WTC11 (cell line): ENCODE data around the gene KLHDC9. TPM values are rescaled to one million over a fixed set of nuclear protein-coding genes. Genes with fewer than 3 reads are reported as not detected.

Experiments used
- ATAC-seq: fragments of 200-7000 bp; cut with Tn5 transposase; 2 replicates; pipeline ENCODE4 v1.10.0; 2021; ENCODE audit warnings: mild to moderate bottlenecking, moderate library complexity
- CTCF ChIA-PET: fragments of 300-600 bp; sonication (Branson Sonifier 250); formaldehyde crosslinking; loops from one replicate; lab custom pipeline; 2021; ENCODE audit warnings: antibody characterized with exemption; lab: Charles Lee
- POLR2A ChIA-PET: fragments of 350-600 bp; sonication (Branson Sonifier 250); formaldehyde crosslinking; loops from one replicate; lab custom pipeline; 2021; ENCODE audit warnings: antibody characterized with exemption; lab: Charles Lee
- DNase-seq: peaks from one replicate; pipeline ENCODE4 v3.0.0; 2021; ENCODE audit warnings: low spot score
- H3K27ac Mint-ChIP-seq: 2 replicates; pipeline ENCODE4 v1.8.0; 2021; ENCODE audit warnings: mixed read lengths
- H3K27me3 Mint-ChIP-seq: 2 replicates; pipeline ENCODE4 v1.8.0; 2021; ENCODE audit warnings: low read depth, mild to moderate bottlenecking, moderate library complexity, mixed read lengths
- H3K36me3 Mint-ChIP-seq: 2 replicates; pipeline ENCODE4 v1.8.0; 2021; ENCODE audit warnings: mixed read lengths
- H3K4me1 Mint-ChIP-seq: 2 replicates; pipeline ENCODE4 v1.8.0; 2022; ENCODE audit warnings: mixed read lengths
- H3K4me3 Mint-ChIP-seq: 2 replicates; pipeline ENCODE4 v1.8.0; 2021; ENCODE audit warnings: mild to moderate bottlenecking, moderate library complexity, mixed read lengths
- H3K9me3 Mint-ChIP-seq: 2 replicates; pipeline ENCODE4 v1.8.0; 2021; ENCODE audit warnings: mixed read lengths
- ATF1 ChIP-seq: sonication (generic); formaldehyde crosslinking; IDR thresholded peaks from 2 replicates; pipeline ENCODE4 v1.8.1; 2023; ENCODE audit warnings: mild to moderate bottlenecking, moderate library complexity, missing genetic modification reagents
- CDX4 ChIP-seq: fragments of 250-450 bp; sonication (Bioruptor Pico); IDR thresholded peaks from 2 replicates; pipeline ENCODE4 v1.9.0; 2021; ENCODE audit warnings: moderate library complexity, mild to moderate bottlenecking, inconsistent platforms, borderline replicate concordance
- FOXP4 ChIP-seq: sonication (generic); formaldehyde crosslinking; IDR thresholded peaks from 2 replicates; pipeline ENCODE4 v1.8.0; 2022; ENCODE audit warnings: mild to moderate bottlenecking, missing genetic modification reagents
- IRF1 ChIP-seq: sonication (generic); formaldehyde crosslinking; IDR thresholded peaks from 2 replicates; pipeline ENCODE4 v1.8.0; 2023; ENCODE audit warnings: missing genetic modification reagents
- JUN ChIP-seq: sonication (generic); formaldehyde crosslinking; IDR thresholded peaks from 2 replicates; pipeline ENCODE4 v1.8.0; 2023; ENCODE audit warnings: mild to moderate bottlenecking, missing genetic modification reagents
- NR2C2 ChIP-seq: sonication (generic); formaldehyde crosslinking; IDR thresholded peaks from 2 replicates; pipeline ENCODE4 v1.8.0; 2022; ENCODE audit warnings: mild to moderate bottlenecking, missing genetic modification reagents
- PRDM15 ChIP-seq: sonication (generic); formaldehyde crosslinking; IDR thresholded peaks from 2 replicates; pipeline ENCODE4 v1.8.0; 2022; ENCODE audit warnings: missing genetic modification reagents
- ZNF425 ChIP-seq: fragments of 250-450 bp; sonication (Bioruptor Pico); conservative IDR thresholded peaks from 2 replicates; pipeline ENCODE4 v1.9.0; 2021; ENCODE audit warnings: mild to moderate bottlenecking
- ZNF671 ChIP-seq: fragments of 250-450 bp; sonication (Bioruptor Pico); IDR thresholded peaks from 2 replicates; pipeline ENCODE4 v1.8.0; 2021; ENCODE audit warnings: mild to moderate bottlenecking
- total RNA-seq: library from RNA; stranded (reverse); gene quantifications from 3 replicates; pipeline ENCODE4 v1.2.3, GENCODE V29; 2021
- TF ChIP-seq, protein P1 (sequence below): sonication (generic); formaldehyde crosslinking; IDR thresholded peaks from 2 replicates; pipeline ENCODE4 v1.8.1; 2023; ENCODE audit warnings: mild to moderate bottlenecking, missing genetic modification reagents, moderate library complexity
- TF ChIP-seq, protein P2 (sequence below): fragments of 250-450 bp; sonication (Bioruptor Pico); IDR thresholded peaks from 2 replicates; pipeline ENCODE4 v2.1.2; 2022; ENCODE audit warnings: mild to moderate bottlenecking, moderate library complexity
- TF ChIP-seq, protein P3 (sequence below): sonication (generic); formaldehyde crosslinking; IDR thresholded peaks from 2 replicates; pipeline ENCODE4 v1.8.1; 2022; ENCODE audit warnings: low read depth, missing genetic modification reagents, borderline replicate concordance
- TF ChIP-seq, protein P4 (sequence below): sonication (generic); formaldehyde crosslinking; IDR thresholded peaks from 2 replicates; pipeline ENCODE4 v1.8.0; 2023; ENCODE audit warnings: missing genetic modification reagents, mild to moderate bottlenecking, borderline replicate concordance
- TF ChIP-seq, protein P5 (sequence below): fragments of 250-450 bp; sonication (Bioruptor Pico); IDR thresholded peaks from 2 replicates; pipeline ENCODE4 v1.8.0; 2021; ENCODE audit warnings: mild to moderate bottlenecking

KLHDC9 gene
- total RNA-seq, 1 experiment from 2014 or later = 5.8 TPM

DNA sequence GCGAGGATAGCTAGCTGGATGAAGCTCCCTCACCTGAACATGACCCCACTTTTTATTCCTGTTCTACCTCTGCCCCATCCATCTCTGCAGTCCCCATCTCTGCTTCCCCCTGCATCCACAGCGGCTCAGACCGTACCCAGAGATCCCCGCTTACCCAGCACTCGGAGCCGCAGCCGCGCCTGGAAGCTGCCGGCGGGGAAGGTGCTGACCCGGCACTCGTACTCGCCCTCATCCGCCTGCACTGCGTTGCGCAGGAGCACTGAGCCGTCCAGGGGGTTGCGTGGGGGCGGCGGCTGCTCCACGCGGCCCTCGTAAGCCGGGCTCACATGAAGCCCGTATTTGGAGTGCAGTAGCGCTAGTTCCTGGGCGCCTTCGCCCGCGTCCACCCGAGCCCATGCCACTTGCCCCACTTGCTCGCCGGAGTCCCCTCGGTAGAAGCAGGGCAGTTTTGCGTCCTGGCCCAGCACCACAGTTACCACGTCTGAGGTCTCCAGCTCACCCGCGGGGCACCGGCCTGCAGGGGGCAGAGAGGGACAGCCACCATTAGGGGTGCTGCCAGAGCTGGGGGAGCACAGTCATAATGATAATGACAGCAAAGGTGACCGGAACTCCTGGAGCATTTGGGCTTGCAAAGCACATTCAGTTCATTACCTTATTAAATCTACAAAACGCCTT is 18.6 kb upstream of the KLHDC9 start:
- ChIA-PET CTCF (interaction anchor here (0.9 to 2.8 kb wide), 8 partner anchors 8 to 41 kb away, joined by 3 to 24 read pairs (median 4); partner anchors contain the start of genes ARHGAP30, KLHDC9 and NECTIN4), POLR2A (interaction anchor here (0.6 kb wide), 1 partner anchor 108 kb away, joined by 7 read pairs; no protein-coding TSS in a partner anchor)
- Mint-ChIP-seq H3K4me1 (peaks cover 27% of the 10 kb centered on the region), H3K27ac (no peak overlapping the region), H3K36me3 (no peaks in the 10 kb centered on the region), H3K4me3 (no peak overlapping the region), H3K9me3 (no peaks in the 10 kb centered on the region), H3K27me3 (no peaks in the 10 kb centered on the region; the same call in 1 of the 2 replicates)
- peak; percentile 33 for ATAC-seq
- no peak for DNase-seq
- TF ChIP-seq, protein P1, sequence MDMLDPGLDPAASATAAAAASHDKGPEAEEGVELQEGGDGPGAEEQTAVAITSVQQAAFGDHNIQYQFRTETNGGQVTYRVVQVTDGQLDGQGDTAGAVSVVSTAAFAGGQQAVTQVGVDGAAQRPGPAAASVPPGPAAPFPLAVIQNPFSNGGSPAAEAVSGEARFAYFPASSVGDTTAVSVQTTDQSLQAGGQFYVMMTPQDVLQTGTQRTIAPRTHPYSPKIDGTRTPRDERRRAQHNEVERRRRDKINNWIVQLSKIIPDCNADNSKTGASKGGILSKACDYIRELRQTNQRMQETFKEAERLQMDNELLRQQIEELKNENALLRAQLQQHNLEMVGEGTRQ (CRISPR knock-in tag) = no peak
- TF ChIP-seq ATF1 (CRISPR knock-in tag) (no peak), FOXP4 (CRISPR knock-in tag) (no peak), IRF1 (CRISPR knock-in tag) (no peak), ZNF425 (no peak), ZNF671 (CRISPR knock-in tag) (no peak), PRDM15 (no peak), NR2C2 (CRISPR knock-in tag) (no peak), CDX4 (CRISPR knock-in tag) (no peak), JUN (CRISPR knock-in tag) (no peak)
- TF ChIP-seq, protein P2, sequence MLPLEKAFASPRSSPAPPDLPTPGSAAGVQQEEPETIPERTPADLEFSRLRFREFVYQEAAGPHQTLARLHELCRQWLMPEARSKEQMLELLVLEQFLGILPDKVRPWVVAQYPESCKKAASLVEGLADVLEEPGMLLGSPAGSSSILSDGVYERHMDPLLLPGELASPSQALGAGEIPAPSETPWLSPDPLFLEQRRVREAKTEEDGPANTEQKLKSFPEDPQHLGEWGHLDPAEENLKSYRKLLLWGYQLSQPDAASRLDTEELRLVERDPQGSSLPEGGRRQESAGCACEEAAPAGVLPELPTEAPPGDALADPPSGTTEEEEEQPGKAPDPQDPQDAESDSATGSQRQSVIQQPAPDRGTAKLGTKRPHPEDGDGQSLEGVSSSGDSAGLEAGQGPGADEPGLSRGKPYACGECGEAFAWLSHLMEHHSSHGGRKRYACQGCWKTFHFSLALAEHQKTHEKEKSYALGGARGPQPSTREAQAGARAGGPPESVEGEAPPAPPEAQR = no peak
- TF ChIP-seq, protein P3, sequence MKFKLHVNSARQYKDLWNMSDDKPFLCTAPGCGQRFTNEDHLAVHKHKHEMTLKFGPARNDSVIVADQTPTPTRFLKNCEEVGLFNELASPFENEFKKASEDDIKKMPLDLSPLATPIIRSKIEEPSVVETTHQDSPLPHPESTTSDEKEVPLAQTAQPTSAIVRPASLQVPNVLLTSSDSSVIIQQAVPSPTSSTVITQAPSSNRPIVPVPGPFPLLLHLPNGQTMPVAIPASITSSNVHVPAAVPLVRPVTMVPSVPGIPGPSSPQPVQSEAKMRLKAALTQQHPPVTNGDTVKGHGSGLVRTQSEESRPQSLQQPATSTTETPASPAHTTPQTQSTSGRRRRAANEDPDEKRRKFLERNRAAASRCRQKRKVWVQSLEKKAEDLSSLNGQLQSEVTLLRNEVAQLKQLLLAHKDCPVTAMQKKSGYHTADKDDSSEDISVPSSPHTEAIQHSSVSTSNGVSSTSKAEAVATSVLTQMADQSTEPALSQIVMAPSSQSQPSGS (CRISPR knock-in tag) = no peak
- TF ChIP-seq, protein P4, sequence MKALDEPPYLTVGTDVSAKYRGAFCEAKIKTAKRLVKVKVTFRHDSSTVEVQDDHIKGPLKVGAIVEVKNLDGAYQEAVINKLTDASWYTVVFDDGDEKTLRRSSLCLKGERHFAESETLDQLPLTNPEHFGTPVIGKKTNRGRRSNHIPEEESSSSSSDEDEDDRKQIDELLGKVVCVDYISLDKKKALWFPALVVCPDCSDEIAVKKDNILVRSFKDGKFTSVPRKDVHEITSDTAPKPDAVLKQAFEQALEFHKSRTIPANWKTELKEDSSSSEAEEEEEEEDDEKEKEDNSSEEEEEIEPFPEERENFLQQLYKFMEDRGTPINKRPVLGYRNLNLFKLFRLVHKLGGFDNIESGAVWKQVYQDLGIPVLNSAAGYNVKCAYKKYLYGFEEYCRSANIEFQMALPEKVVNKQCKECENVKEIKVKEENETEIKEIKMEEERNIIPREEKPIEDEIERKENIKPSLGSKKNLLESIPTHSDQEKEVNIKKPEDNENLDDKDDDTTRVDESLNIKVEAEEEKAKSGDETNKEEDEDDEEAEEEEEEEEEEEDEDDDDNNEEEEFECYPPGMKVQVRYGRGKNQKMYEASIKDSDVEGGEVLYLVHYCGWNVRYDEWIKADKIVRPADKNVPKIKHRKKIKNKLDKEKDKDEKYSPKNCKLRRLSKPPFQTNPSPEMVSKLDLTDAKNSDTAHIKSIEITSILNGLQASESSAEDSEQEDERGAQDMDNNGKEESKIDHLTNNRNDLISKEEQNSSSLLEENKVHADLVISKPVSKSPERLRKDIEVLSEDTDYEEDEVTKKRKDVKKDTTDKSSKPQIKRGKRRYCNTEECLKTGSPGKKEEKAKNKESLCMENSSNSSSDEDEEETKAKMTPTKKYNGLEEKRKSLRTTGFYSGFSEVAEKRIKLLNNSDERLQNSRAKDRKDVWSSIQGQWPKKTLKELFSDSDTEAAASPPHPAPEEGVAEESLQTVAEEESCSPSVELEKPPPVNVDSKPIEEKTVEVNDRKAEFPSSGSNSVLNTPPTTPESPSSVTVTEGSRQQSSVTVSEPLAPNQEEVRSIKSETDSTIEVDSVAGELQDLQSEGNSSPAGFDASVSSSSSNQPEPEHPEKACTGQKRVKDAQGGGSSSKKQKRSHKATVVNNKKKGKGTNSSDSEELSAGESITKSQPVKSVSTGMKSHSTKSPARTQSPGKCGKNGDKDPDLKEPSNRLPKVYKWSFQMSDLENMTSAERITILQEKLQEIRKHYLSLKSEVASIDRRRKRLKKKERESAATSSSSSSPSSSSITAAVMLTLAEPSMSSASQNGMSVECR (CRISPR knock-in tag) = no peak
- TF ChIP-seq, protein P5, sequence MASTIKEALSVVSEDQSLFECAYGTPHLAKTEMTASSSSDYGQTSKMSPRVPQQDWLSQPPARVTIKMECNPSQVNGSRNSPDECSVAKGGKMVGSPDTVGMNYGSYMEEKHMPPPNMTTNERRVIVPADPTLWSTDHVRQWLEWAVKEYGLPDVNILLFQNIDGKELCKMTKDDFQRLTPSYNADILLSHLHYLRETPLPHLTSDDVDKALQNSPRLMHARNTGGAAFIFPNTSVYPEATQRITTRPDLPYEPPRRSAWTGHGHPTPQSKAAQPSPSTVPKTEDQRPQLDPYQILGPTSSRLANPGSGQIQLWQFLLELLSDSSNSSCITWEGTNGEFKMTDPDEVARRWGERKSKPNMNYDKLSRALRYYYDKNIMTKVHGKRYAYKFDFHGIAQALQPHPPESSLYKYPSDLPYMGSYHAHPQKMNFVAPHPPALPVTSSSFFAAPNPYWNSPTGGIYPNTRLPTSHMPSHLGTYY (CRISPR knock-in tag) = no peak
